IPS-20b (cell line): ENCODE data around the gene CFAP97.

ENCODE experiments used
- H3K27ac ChIP-seq: one replicate; pipeline ENCODE4 v1.5.1; 2013; ENCODE audit warnings: low read length
- H3K27me3 ChIP-seq: 2 replicates; pipeline ENCODE4 v1.6.1; 2013; ENCODE audit warnings: mild to moderate bottlenecking, low read length, inconsistent platforms; ENCODE audit not compliant: insufficient read depth
- H3K36me3 ChIP-seq: 2 replicates; pipeline ENCODE4 v1.6.1; 2013; ENCODE audit warnings: low read depth, mild to moderate bottlenecking, inconsistent platforms, low read length, moderate library complexity; ENCODE audit not compliant: insufficient read depth
- H3K4me1 ChIP-seq: 2 replicates; pipeline ENCODE4 v1.6.1; 2013; ENCODE audit warnings: mild to moderate bottlenecking, control low read depth, inconsistent platforms, low read length, moderate library complexity; ENCODE audit not compliant: insufficient read depth
- H3K4me3 ChIP-seq: 2 replicates; pipeline ENCODE4 v1.5.1; 2013; ENCODE audit warnings: mild to moderate bottlenecking, low read length, inconsistent platforms
- H3K9ac ChIP-seq: 2 replicates; pipeline ENCODE4 v1.6.1; 2013; ENCODE audit warnings: low read depth, mild to moderate bottlenecking, inconsistent platforms, low read length, moderate library complexity
- H3K9me3 ChIP-seq: 2 replicates; pipeline ENCODE4 v1.6.1; 2013; ENCODE audit warnings: mild to moderate bottlenecking, low read depth, low read length, inconsistent platforms; ENCODE audit not compliant: insufficient read depth

Gene CFAP97

GRCh38 chr4:185149392-185149791 is 54.4 kb downstream of the CFAP97 start:
- Histone ChIP-seq H3K9ac (no peak overlapping the region), H3K27me3 (no peaks in the 10 kb centered on the region), H3K4me1 (no peaks in the 10 kb centered on the region), H3K4me3 (no peak overlapping the region), H3K9me3 (no peaks in the 10 kb centered on the region), H3K27ac (no peak overlapping the region), H3K36me3 (peaks cover 41% of the 10 kb centered on the region)

- H3K9ac ChIP-seq, result no peak overlapping the region
- no peaks in the 10 kb centered on the region for H3K9me3 ChIP-seq
- H3K27me3 ChIP-seq, result peaks cover 6% of the 10 kb centered on the region; the same call in 1 of the 2 replicates
- 0 out of 2 replicates have a peak, but pooled peaks cover 4% of the 10 kb centered on the region for H3K4me1 ChIP-seq
- peaks cover 41% of the 10 kb centered on the region for H3K36me3 ChIP-seq
- H3K4me3 ChIP-seq, result no peak overlapping the region
- no peak overlapping the region for H3K27ac ChIP-seq
These were observed 58.2 kb downstream of the CFAP97 start for GRCh38 chr4:185145572-185145971.

GRCh38 chr4:185144601-185145240 is 59.1 kb downstream of the CFAP97 start:
- Histone ChIP-seq H3K9me3 (no peaks in the 10 kb centered on the region), H3K4me3 (peak overlapping the region; percentile 71; the same call in 1 of the 2 replicates), H3K27me3 (peaks cover 6% of the 10 kb centered on the region; the same call in 1 of the 2 replicates), H3K36me3 (peaks cover 37% of the 10 kb centered on the region), H3K9ac (0 out of 2 replicates have a peak overlapping the region, but pooled peaks have one; percentile 18), H3K27ac (no peak overlapping the region), H3K4me1 (0 out of 2 replicates have a peak, but pooled peaks cover 4% of the 10 kb centered on the region)

- Histone ChIP-seq H3K4me3 (peak overlapping the region; percentile 71), H3K9ac (peak overlapping the region; percentile 32; the same call in 1 of the 2 replicates)
These were observed 60.2 kb downstream of the CFAP97 start for GRCh38 chr4:185143601-185143969.

GRCh38 chr4:185142912-185143600 is 60.7 kb downstream of the CFAP97 start, which contains the start of gene SLC25A4:
TSS of gene SLC25A4 (plus strand) at chr4:185143266. CDS start at chr4:185143373, 107 bp downstream.
- no peak within 1 kb of the TSS for H3K27ac ChIP-seq
- H3K36me3 ChIP-seq, result peaks cover 33% of the 10 kb centered on the region

More at GRCh38 chr4:185143601-185143969, 60.2 kb downstream of the CFAP97 start:
- H3K36me3 ChIP-seq, result peaks cover 37% of the 10 kb centered on the region
- peaks cover 6% of the 10 kb centered on the region; the same call in 1 of the 2 replicates for H3K27me3 ChIP-seq
- H3K9me3 ChIP-seq, result no peaks in the 10 kb centered on the region
- H3K4me1 ChIP-seq, result 0 out of 2 replicates have a peak, but pooled peaks cover 4% of the 10 kb centered on the region
- no peak overlapping the region for H3K27ac ChIP-seq

GRCh38 chr4:185142564-185142911 is 61.3 kb downstream of the CFAP97 start:
- peak overlapping the region; percentile 73; the same call in 1 of the 2 replicates for H3K9ac ChIP-seq
- H3K27ac ChIP-seq, result no peak overlapping the region
- H3K27me3 ChIP-seq, result peaks cover 6% of the 10 kb centered on the region; the same call in 1 of the 2 replicates
- no peaks in the 10 kb centered on the region for H3K9me3 ChIP-seq
- H3K4me1 ChIP-seq, result 0 out of 2 replicates have a peak, but pooled peaks cover 4% of the 10 kb centered on the region
- H3K36me3 ChIP-seq, result peaks cover 29% of the 10 kb centered on the region
- H3K4me3 ChIP-seq, result peak overlapping the region; percentile 77

More at GRCh38 chr4:185142912-185143600, 60.7 kb downstream of the CFAP97 start, which contains the start of gene SLC25A4:
- Histone ChIP-seq H3K4me1 (0 out of 2 replicates have a peak, but pooled peaks cover 4% of the 10 kb centered on the region), H3K9me3 (no peaks in the 10 kb centered on the region), H3K27me3 (peaks cover 6% of the 10 kb centered on the region; the same call in 1 of the 2 replicates), H3K4me3 (peak within 1 kb of the TSS; percentile 77), H3K9ac (peak within 1 kb of the TSS; percentile 73; the same call in 1 of the 2 replicates)

- peaks cover 22% of the 10 kb centered on the region for H3K36me3 ChIP-seq
- H3K27me3 ChIP-seq, result peaks cover 6% of the 10 kb centered on the region; the same call in 1 of the 2 replicates
- no peak overlapping the region for H3K4me3 ChIP-seq
- 0 out of 2 replicates have a peak, but pooled peaks cover 4% of the 10 kb centered on the region for H3K4me1 ChIP-seq
- H3K27ac ChIP-seq, result no peak overlapping the region
- H3K9ac ChIP-seq, result no peak overlapping the region
- no peaks in the 10 kb centered on the region for H3K9me3 ChIP-seq
These were observed 62.0 kb downstream of the CFAP97 start for GRCh38 chr4:185141777-185142176.

GRCh38 chr4:185139736-185140135 is 64.1 kb downstream of the CFAP97 start:
- no peaks in the 10 kb centered on the region for H3K9me3 ChIP-seq
- H3K36me3 ChIP-seq, result peaks cover 1% of the 10 kb centered on the region
- H3K27ac ChIP-seq, result no peak overlapping the region
- no peak overlapping the region for H3K9ac ChIP-seq
- H3K27me3 ChIP-seq, result peaks cover 6% of the 10 kb centered on the region; the same call in 1 of the 2 replicates
- no peak overlapping the region for H3K4me3 ChIP-seq
- 0 out of 2 replicates have a peak, but pooled peaks cover 4% of the 10 kb centered on the region for H3K4me1 ChIP-seq

- H3K4me3 ChIP-seq, result no peak overlapping the region
- H3K9ac ChIP-seq, result no peak overlapping the region
- no peak overlapping the region for H3K27ac ChIP-seq
- 0 out of 2 replicates have a peak, but pooled peaks cover 4% of the 10 kb centered on the region for H3K4me1 ChIP-seq
- H3K27me3 ChIP-seq, result no peaks in the 10 kb centered on the region
- no peaks in the 10 kb centered on the region for H3K36me3 ChIP-seq
- no peaks in the 10 kb centered on the region for H3K9me3 ChIP-seq
These were observed 65.6 kb downstream of the CFAP97 start for GRCh38 chr4:185138161-185138560.

GRCh38 chr4:185137233-185137925 is 66.4 kb downstream of the CFAP97 start:
- 0 out of 2 replicates have a peak, but pooled peaks cover 2% of the 10 kb centered on the region for H3K4me1 ChIP-seq
- H3K27me3 ChIP-seq, result no peaks in the 10 kb centered on the region
- H3K9ac ChIP-seq, result no peak overlapping the region
- H3K36me3 ChIP-seq, result no peaks in the 10 kb centered on the region
- H3K27ac ChIP-seq, result no peak overlapping the region
- H3K4me3 ChIP-seq, result no peak overlapping the region
- H3K9me3 ChIP-seq, result no peaks in the 10 kb centered on the region

- Histone ChIP-seq H3K27ac (no peak overlapping the region), H3K9ac (no peak overlapping the region), H3K4me3 (no peak overlapping the region), H3K36me3 (no peaks in the 10 kb centered on the region), H3K9me3 (no peaks in the 10 kb centered on the region), H3K27me3 (peaks cover 5% of the 10 kb centered on the region; the same call in 1 of the 2 replicates), H3K4me1 (no peaks in the 10 kb centered on the region)
These were observed 69.4 kb downstream of the CFAP97 start for GRCh38 chr4:185134307-185134869.
